SU-DHL-6 (cell line): ENCODE results near the gene SLC12A5.

Source experiments
- CTCF ChIP-seq: fragments of 200-600 bp; sonication (generic); IDR thresholded peaks from one replicate; pipeline ENCODE4 v1.5.1; 2017; ENCODE audit warnings: antibody characterized with exemption, mild to moderate bottlenecking, low read length, moderate library complexity; ENCODE audit not compliant: insufficient read depth, poor library complexity, severe bottlenecking
- EZH2phosphoT487 ChIP-seq: fragments of 200-600 bp; sonication (generic), shearing (Covaris generic); conservative IDR thresholded peaks from 2 replicates; pipeline ENCODE4 v1.6.1; 2018; ENCODE audit warnings: mild to moderate bottlenecking, antibody characterized with exemption, low read length, moderate library complexity, mixed read lengths

DNA sequence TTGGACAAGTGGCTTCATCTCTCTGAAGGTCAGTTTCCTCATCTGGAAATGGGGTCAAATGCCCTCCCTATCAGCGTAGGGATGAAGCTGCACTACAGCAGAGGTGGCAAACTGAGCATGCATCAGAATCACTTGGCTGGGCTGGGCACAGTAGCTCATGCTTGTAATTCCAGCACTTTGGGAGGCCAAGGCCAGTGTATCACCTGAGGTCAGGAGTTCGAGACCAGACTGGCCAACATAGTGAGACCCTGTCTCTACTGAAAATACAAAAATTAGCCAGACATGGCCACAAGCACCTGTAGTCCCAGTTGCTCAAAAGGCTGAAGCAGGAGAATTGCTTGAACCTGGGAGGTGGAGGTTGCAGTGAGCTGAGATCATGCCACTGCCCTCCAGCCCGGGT, 27.0 kb upstream of the SLC12A5 start:
- TF ChIP-seq CTCF (no peak), EZH2phosphoT487 (no peak)
